Activated CD8-positive, alpha-beta T cell treated with anti-CD3 and anti-CD28 coated beads for 36 hours (primary cell): ENCODE data around the gene CDC42EP2. TPM values are rescaled to one million over a fixed set of nuclear protein-coding genes. Genes with fewer than 3 reads are reported as not detected.

Experiments used
- ATAC-seq: fragments of 200-7000 bp; cut with Tn5 transposase; one replicate; pipeline ENCODE4 v1.10.0; 2021; ENCODE audit warnings: mild to moderate bottlenecking, moderate library complexity
- CTCF ChIA-PET: fragments of 350-600 bp; sonication (Branson Sonifier 250); formaldehyde crosslinking; loops from one replicate; lab custom pipeline; 2021; ENCODE audit warnings: antibody characterized with exemption; lab: Charles Lee
- POLR2A ChIA-PET: fragments of 350-600 bp; sonication (Branson Sonifier 250); formaldehyde crosslinking; loops from one replicate; lab custom pipeline; 2021; ENCODE audit warnings: antibody characterized with exemption; lab: Charles Lee
- DNase-seq: peaks from one replicate; pipeline ENCODE4 v3.0.0-alpha.2; 2020
- H3K27ac Mint-ChIP-seq: one replicate; pipeline ENCODE4 v1.8.0; 2021; ENCODE audit warnings: mild to moderate bottlenecking, mixed read lengths
- H3K27me3 Mint-ChIP-seq: one replicate; pipeline ENCODE4 v1.8.0; 2021; ENCODE audit warnings: mixed read lengths
- H3K36me3 Mint-ChIP-seq: one replicate; pipeline ENCODE4 v1.8.0; 2021; ENCODE audit warnings: low read depth, mixed read lengths
- H3K4me1 Mint-ChIP-seq: one replicate; pipeline ENCODE4 v1.8.0; 2021; ENCODE audit warnings: low read depth, mixed read lengths
- H3K4me3 Mint-ChIP-seq: one replicate; pipeline ENCODE4 v1.8.0; 2021; ENCODE audit warnings: mild to moderate bottlenecking, moderate library complexity, mixed read lengths
- H3K9me3 Mint-ChIP-seq: one replicate; pipeline ENCODE4 v1.8.0; 2021; ENCODE audit warnings: mixed read lengths
- CTCF ChIP-seq: fragments of 200-600 bp; IDR thresholded peaks from one replicate; pipeline ENCODE4 v1.8.0; 2022; ENCODE audit warnings: antibody characterized with exemption, mild to moderate bottlenecking
- intact Hi-C: fragments of 100-400 bp; cut with micrococcal nuclease; formaldehyde crosslinking; loops from one replicate; pipeline ENCODE4 v1.10.0; 2022
- total RNA-seq, 2 experiments: library from RNA; stranded (reverse); gene quantifications; one replicate each; pipeline ENCODE4 v1.2.3, GENCODE V29; 2021

Gene CDC42EP2
- total RNA-seq, 2 experiments from 2014 or later = 1.2 TPM; not detected in 1

GRCh38 chr11:65311170-65311678, 3.4 kb upstream of the CDC42EP2 start:
- Mint-ChIP-seq H3K4me1 (peaks cover 4% of the 10 kb centered on the region), H3K36me3 (no peaks in the 10 kb centered on the region), H3K4me3 (no peak overlapping the region), H3K9me3 (no peaks in the 10 kb centered on the region), H3K27ac (no peak overlapping the region), H3K27me3 (peaks cover 9% of the 10 kb centered on the region)
- ChIA-PET CTCF (interaction anchor here (1.0 to 13.6 kb wide), 3 partner anchors 18 to 105 kb away, joined by 3 to 265 read pairs (median 6); partner anchors contain the start of gene DPF2), POLR2A (interaction anchor here (0.6 to 2.2 kb wide), 6 partner anchors 10 to 83 kb away, joined by 3 to 8 read pairs (median 4); no protein-coding TSS in a partner anchor)
- intact Hi-C loops = loop anchor here (10.0 kb wide), 1 partner anchor 86 kb away; no protein-coding TSS in a partner anchor
- no peak for TF ChIP-seq CTCF
- no peak for ATAC-seq
- DNase-seq = no peak

GRCh38 chr11:65315204-65315865, 669 bp downstream of the CDC42EP2 start:
- H3K4me3 Mint-ChIP-seq = peak overlapping the region; percentile 74
- peaks cover 9% of the 10 kb centered on the region for H3K27me3 Mint-ChIP-seq
- no peaks in the 10 kb centered on the region for H3K9me3 Mint-ChIP-seq
- peak; percentile 86 for DNase-seq
- ChIA-PET POLR2A (interaction anchor here (0.6 to 1.6 kb wide), 12 partner anchors 14 to 288 kb away, joined by 3 to 6 read pairs (median 4); partner anchors contain the start of genes MALAT1 and POLA2), CTCF (interaction anchor here (0.6 to 13.6 kb wide), 53 partner anchors 8 to 467 kb away, joined by 3 to 265 read pairs (median 5); partner anchors contain the start of genes CAPN1, DPF2, POLA2 and SCYL1)
- ATAC-seq = peak; percentile 71
- H3K4me1 Mint-ChIP-seq = peaks cover 4% of the 10 kb centered on the region
- no peak overlapping the region for H3K27ac Mint-ChIP-seq
- TF ChIP-seq CTCF = peak; percentile 99
- intact Hi-C loops = loop anchor here (5.0 to 10.0 kb wide), 2 partner anchors 38 to 91 kb away; no protein-coding TSS in a partner anchor
- no peaks in the 10 kb centered on the region for H3K36me3 Mint-ChIP-seq

- Mint-ChIP-seq H3K27ac (no peak overlapping the region), H3K9me3 (no peaks in the 10 kb centered on the region), H3K4me3 (peak overlapping the region; percentile 74), H3K4me1 (peaks cover 4% of the 10 kb centered on the region), H3K36me3 (no peaks in the 10 kb centered on the region), H3K27me3 (peaks cover 9% of the 10 kb centered on the region)
- POLR2A ChIA-PET = interaction anchor here (0.8 to 1.6 kb wide), 8 partner anchors 13 to 184 kb away, joined by 4 to 7 read pairs (median 4); partner anchors contain the start of gene POLA2
- ATAC-seq (no peak), DNase-seq (no peak)
- intact Hi-C loops = loop anchor here (5.0 to 10.0 kb wide), 2 partner anchors 39 to 91 kb away; no protein-coding TSS in a partner anchor
- peak; percentile 52 for TF ChIP-seq CTCF
- CTCF ChIA-PET = interaction anchor here (0.6 to 13.6 kb wide), 41 partner anchors 7 to 467 kb away, joined by 3 to 265 read pairs (median 6); partner anchors contain the start of genes CAPN1, DPF2, POLA2 and SIPA1
These were observed 1.2 kb downstream of the CDC42EP2 start for GRCh38 chr11:65315866-65316226.

GRCh38 chr11:65316227-65317024, 1.8 kb downstream of the CDC42EP2 start:
- intact Hi-C loops = loop anchor here (5.0 to 10.0 kb wide), 2 partner anchors 39 to 92 kb away; no protein-coding TSS in a partner anchor
- ChIA-PET POLR2A (interaction anchor here (1.0 to 1.5 kb wide), 5 partner anchors 13 to 184 kb away, joined by 3 to 7 read pairs (median 4); partner anchors contain the start of gene POLA2), CTCF (interaction anchor here (0.6 to 13.6 kb wide), 30 partner anchors 9 to 205 kb away, joined by 3 to 265 read pairs (median 7); partner anchors contain the start of genes DPF2, POLA2, SPDYC and TM7SF2)
- H3K4me1 Mint-ChIP-seq = peaks cover 4% of the 10 kb centered on the region
- no peaks in the 10 kb centered on the region for H3K9me3 Mint-ChIP-seq
- no peak overlapping the region for H3K27ac Mint-ChIP-seq
- H3K4me3 Mint-ChIP-seq = no peak overlapping the region
- peaks cover 9% of the 10 kb centered on the region for H3K27me3 Mint-ChIP-seq
- no peak for TF ChIP-seq CTCF
- no peak for ATAC-seq
- H3K36me3 Mint-ChIP-seq = no peaks in the 10 kb centered on the region
- DNase-seq = no peak
